Neural cell (in vitro differentiated cells): ENCODE data around the gene HBG1. TPM values are rescaled to one million over a fixed set of nuclear protein-coding genes. Genes with fewer than 3 reads are reported as not detected.

ENCODE experiments used
- H2AFZ ChIP-seq: fragments of 200-600, 300-800 bp; sonication (generic), shearing (Covaris generic); 2 replicates; pipeline ENCODE4 v1.6.0; 2014; ENCODE audit warnings: low read depth, mild to moderate bottlenecking, antibody characterized with exemption, low read length, moderate library complexity
- H3F3A ChIP-seq: fragments of 200-600 bp; shearing (Covaris generic); 2 replicates; pipeline ENCODE4 v1.6.1; 2016; ENCODE audit warnings: mild to moderate bottlenecking, moderate library complexity, mixed read lengths, antibody characterized with exemption, low read length; ENCODE audit not compliant: insufficient read depth, poor library complexity, severe bottlenecking
- H3K27ac ChIP-seq: fragments of 200-600, 300-800 bp; sonication (generic), shearing (Covaris generic); 2 replicates; pipeline ENCODE4 v1.5.1; 2014; ENCODE audit warnings: mild to moderate bottlenecking, low read length, moderate library complexity
- H3K27me3 ChIP-seq: fragments of 300-800, 200-600 bp; sonication (generic), shearing (Covaris generic); 2 replicates; pipeline ENCODE4 v1.6.0; 2014; ENCODE audit warnings: mild to moderate bottlenecking, low read depth, low read length, moderate library complexity; ENCODE audit not compliant: insufficient read depth
- H3K36me3 ChIP-seq: fragments of 300-800, 200-600 bp; sonication (generic), shearing (Covaris generic); 2 replicates; pipeline ENCODE4 v1.5.1; 2014; ENCODE audit warnings: mild to moderate bottlenecking, antibody characterized with exemption, low read length, moderate library complexity; ENCODE audit not compliant: insufficient read depth
- H3K4me2 ChIP-seq: fragments of 300-800, 200-600 bp; sonication (generic), shearing (Covaris generic); 2 replicates; pipeline ENCODE4 v1.6.0; 2014; ENCODE audit warnings: mild to moderate bottlenecking, low read length
- H3K4me3 ChIP-seq: fragments of 300-800, 200-600 bp; sonication (generic), shearing (Covaris generic); 2 replicates; pipeline ENCODE4 v1.5.1; 2014; ENCODE audit warnings: mild to moderate bottlenecking, low read length, moderate library complexity
- H3K79me2 ChIP-seq: fragments of 200-600 bp; shearing (Covaris generic); replicated peaks from 2 replicates; pipeline ENCODE4 v1.6.0; 2014; ENCODE audit warnings: mild to moderate bottlenecking, low read length, moderate library complexity; ENCODE audit not compliant: insufficient read depth
- H3K9ac ChIP-seq: fragments of 300-800, 200-600 bp; sonication (generic), shearing (Covaris generic); 2 replicates; pipeline ENCODE4 v1.6.1; 2016; ENCODE audit warnings: mild to moderate bottlenecking, low read length, mixed read lengths
- H3K9me2 ChIP-seq: fragments of 200-600 bp; shearing (Covaris generic); 2 replicates; pipeline ENCODE4 v1.6.1; 2016; ENCODE audit warnings: mild to moderate bottlenecking, low read length, mixed read lengths; ENCODE audit not compliant: insufficient read depth
- H3K9me3 ChIP-seq: fragments of 200-600, 300-800 bp; sonication (generic), shearing (Covaris generic); 2 replicates; pipeline ENCODE4 v1.6.1; 2016; ENCODE audit warnings: mild to moderate bottlenecking, mixed run types, low read length, moderate library complexity, mixed read lengths
- H4K20me1 ChIP-seq: fragments of 200-600 bp; shearing (Covaris generic); 2 replicates; pipeline ENCODE4 v1.6.1; 2016; ENCODE audit warnings: mild to moderate bottlenecking, mixed run types; ENCODE audit not compliant: insufficient read depth
- CTCF ChIP-seq: fragments of 450-650 bp; IDR thresholded peaks from 2 replicates; pipeline ENCODE4 v1.5.1; 2014; ENCODE audit warnings: antibody characterized with exemption, mild to moderate bottlenecking, moderate library complexity; ENCODE audit not compliant: poor library complexity, severe bottlenecking
- EP300 ChIP-seq: fragments of 450-650 bp; conservative IDR thresholded peaks from 2 replicates; pipeline ENCODE4 v1.6.1; 2014; ENCODE audit warnings: antibody characterized with exemption, mild to moderate bottlenecking, moderate library complexity; ENCODE audit not compliant: poor library complexity, severe bottlenecking
- EZH2 ChIP-seq: fragments of 200-600, 300-800 bp; shearing (Covaris generic), sonication (generic); IDR thresholded peaks from 2 replicates; pipeline ENCODE4 v1.6.1; 2014; ENCODE audit warnings: antibody characterized with exemption, low read length, borderline replicate concordance, mild to moderate bottlenecking; ENCODE audit not compliant: insufficient read depth, poor library complexity, severe bottlenecking
- MXI1 ChIP-seq: fragments of 450-650 bp; conservative IDR thresholded peaks from 2 replicates; pipeline ENCODE4 v1.6.1; 2014; ENCODE audit warnings: antibody characterized with exemption, mild to moderate bottlenecking; ENCODE audit not compliant: poor library complexity, severe bottlenecking
- POLR2AphosphoS5 ChIP-seq: IDR thresholded peaks from 2 replicates; pipeline ENCODE4 v1.6.1; 2012
- RAD21 ChIP-seq: fragments of 450-650 bp; conservative IDR thresholded peaks from 2 replicates; pipeline ENCODE4 v1.6.1; 2014; ENCODE audit warnings: antibody characterized with exemption, mild to moderate bottlenecking, moderate library complexity
- SMC3 ChIP-seq: fragments of 450-650 bp; conservative IDR thresholded peaks from 2 replicates; pipeline ENCODE4 v1.6.1; 2014; ENCODE audit warnings: antibody characterized with exemption, mild to moderate bottlenecking, moderate library complexity; ENCODE audit not compliant: poor library complexity
- TAF1 ChIP-seq: IDR thresholded peaks from 2 replicates; pipeline ENCODE4 v1.6.1; 2012; ENCODE audit warnings: low read depth
- polyA plus RNA-seq: library from polyadenylated mRNA; depleted of rRNA; stranded (reverse); fragments of >200 nt; gene quantifications from 2 replicates; pipeline ENCODE4 v1.2.3, GENCODE V29; 2014
- TF ChIP-seq, protein P1 (sequence below): IDR thresholded peaks from 2 replicates; pipeline ENCODE4 v1.6.1; 2012; ENCODE audit warnings: borderline replicate concordance

The HBG1 gene
- polyA plus RNA-seq, 1 donor from 2014 or later = not detected

GRCh38 chr11:5284637-5285036 is 35.0 kb upstream of the HBG1 start:
- H3K4me3 ChIP-seq = no peak overlapping the region
- H3K36me3 ChIP-seq = no peaks in the 10 kb centered on the region
- no peaks in the 10 kb centered on the region for H3K9me3 ChIP-seq
- TF ChIP-seq MXI1 (no peak), TAF1 (no peak), CTCF (no peak), EZH2 (no peak), EP300 (no peak), POLR2AphosphoS5 (no peak), SMC3 (no peak), RAD21 (no peak)
- TF ChIP-seq, protein P1, sequence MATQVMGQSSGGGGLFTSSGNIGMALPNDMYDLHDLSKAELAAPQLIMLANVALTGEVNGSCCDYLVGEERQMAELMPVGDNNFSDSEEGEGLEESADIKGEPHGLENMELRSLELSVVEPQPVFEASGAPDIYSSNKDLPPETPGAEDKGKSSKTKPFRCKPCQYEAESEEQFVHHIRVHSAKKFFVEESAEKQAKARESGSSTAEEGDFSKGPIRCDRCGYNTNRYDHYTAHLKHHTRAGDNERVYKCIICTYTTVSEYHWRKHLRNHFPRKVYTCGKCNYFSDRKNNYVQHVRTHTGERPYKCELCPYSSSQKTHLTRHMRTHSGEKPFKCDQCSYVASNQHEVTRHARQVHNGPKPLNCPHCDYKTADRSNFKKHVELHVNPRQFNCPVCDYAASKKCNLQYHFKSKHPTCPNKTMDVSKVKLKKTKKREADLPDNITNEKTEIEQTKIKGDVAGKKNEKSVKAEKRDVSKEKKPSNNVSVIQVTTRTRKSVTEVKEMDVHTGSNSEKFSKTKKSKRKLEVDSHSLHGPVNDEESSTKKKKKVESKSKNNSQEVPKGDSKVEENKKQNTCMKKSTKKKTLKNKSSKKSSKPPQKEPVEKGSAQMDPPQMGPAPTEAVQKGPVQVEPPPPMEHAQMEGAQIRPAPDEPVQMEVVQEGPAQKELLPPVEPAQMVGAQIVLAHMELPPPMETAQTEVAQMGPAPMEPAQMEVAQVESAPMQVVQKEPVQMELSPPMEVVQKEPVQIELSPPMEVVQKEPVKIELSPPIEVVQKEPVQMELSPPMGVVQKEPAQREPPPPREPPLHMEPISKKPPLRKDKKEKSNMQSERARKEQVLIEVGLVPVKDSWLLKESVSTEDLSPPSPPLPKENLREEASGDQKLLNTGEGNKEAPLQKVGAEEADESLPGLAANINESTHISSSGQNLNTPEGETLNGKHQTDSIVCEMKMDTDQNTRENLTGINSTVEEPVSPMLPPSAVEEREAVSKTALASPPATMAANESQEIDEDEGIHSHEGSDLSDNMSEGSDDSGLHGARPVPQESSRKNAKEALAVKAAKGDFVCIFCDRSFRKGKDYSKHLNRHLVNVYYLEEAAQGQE = no peak
- no peaks in the 10 kb centered on the region for H3K27me3 ChIP-seq
- no peak overlapping the region for H3K9ac ChIP-seq
- H2AFZ ChIP-seq = no peak overlapping the region
- no peak overlapping the region for H3K27ac ChIP-seq
- H3K9me2 ChIP-seq = no peaks in the 10 kb centered on the region
- H3K4me2 ChIP-seq = no peak overlapping the region
- H3K79me2 ChIP-seq = no peaks in the 10 kb centered on the region
- no peaks in the 10 kb centered on the region for H4K20me1 ChIP-seq
- no peaks in the 10 kb centered on the region for H3F3A ChIP-seq

GRCh38 chr11:5283882-5284281 is 34.2 kb upstream of the HBG1 start:
- Histone ChIP-seq H2AFZ (no peak overlapping the region), H3K27ac (no peak overlapping the region), H3K79me2 (no peaks in the 10 kb centered on the region), H3K36me3 (no peaks in the 10 kb centered on the region), H3K9me3 (no peaks in the 10 kb centered on the region), H3K4me2 (no peak overlapping the region), H3K9me2 (no peaks in the 10 kb centered on the region), H4K20me1 (no peaks in the 10 kb centered on the region), H3K27me3 (no peaks in the 10 kb centered on the region), H3F3A (no peaks in the 10 kb centered on the region), H3K9ac (no peak overlapping the region), H3K4me3 (no peak overlapping the region)
- TF ChIP-seq TAF1 (no peak), MXI1 (no peak), POLR2AphosphoS5 (no peak), EP300 (no peak), CTCF (no peak), SMC3 (no peak), EZH2 (no peak), RAD21 (no peak)
- TF ChIP-seq, protein P1 = no peak
